GM18951 (cell line): ENCODE results near the gene ARHGEF6.
"Not testable (repeated sequence)": the region's sequence is repeated elsewhere in the genome, so short reads cannot be mapped to it uniquely, and the experiment has no call there.

Experiments used
- POLR2A ChIP-seq: IDR thresholded peaks from 4 replicates; pipeline ENCODE4 v1.6.1; 2011; ENCODE audit warnings: mild to moderate bottlenecking; ENCODE audit not compliant: insufficient read length, insufficient read depth; ENCODE audit errors: extremely low read depth
- in situ Hi-C: fragments of 300-500 bp; cut with MboI; formaldehyde crosslinking; loops from one replicate; pipeline ENCODE4 v1.12.0; 2022; ENCODE audit warnings: low sequenced_read_pairs, mixed read lengths, inconsistent platforms; ENCODE audit not compliant: unreplicated experiment

The ARHGEF6 gene, protein sequence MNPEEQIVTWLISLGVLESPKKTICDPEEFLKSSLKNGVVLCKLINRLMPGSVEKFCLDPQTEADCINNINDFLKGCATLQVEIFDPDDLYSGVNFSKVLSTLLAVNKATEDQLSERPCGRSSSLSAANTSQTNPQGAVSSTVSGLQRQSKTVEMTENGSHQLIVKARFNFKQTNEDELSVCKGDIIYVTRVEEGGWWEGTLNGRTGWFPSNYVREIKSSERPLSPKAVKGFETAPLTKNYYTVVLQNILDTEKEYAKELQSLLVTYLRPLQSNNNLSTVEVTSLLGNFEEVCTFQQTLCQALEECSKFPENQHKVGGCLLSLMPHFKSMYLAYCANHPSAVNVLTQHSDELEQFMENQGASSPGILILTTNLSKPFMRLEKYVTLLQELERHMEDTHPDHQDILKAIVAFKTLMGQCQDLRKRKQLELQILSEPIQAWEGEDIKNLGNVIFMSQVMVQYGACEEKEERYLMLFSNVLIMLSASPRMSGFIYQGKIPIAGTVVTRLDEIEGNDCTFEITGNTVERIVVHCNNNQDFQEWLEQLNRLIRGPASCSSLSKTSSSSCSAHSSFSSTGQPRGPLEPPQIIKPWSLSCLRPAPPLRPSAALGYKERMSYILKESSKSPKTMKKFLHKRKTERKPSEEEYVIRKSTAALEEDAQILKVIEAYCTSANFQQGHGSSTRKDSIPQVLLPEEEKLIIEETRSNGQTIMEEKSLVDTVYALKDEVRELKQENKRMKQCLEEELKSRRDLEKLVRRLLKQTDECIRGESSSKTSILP

DNA sequence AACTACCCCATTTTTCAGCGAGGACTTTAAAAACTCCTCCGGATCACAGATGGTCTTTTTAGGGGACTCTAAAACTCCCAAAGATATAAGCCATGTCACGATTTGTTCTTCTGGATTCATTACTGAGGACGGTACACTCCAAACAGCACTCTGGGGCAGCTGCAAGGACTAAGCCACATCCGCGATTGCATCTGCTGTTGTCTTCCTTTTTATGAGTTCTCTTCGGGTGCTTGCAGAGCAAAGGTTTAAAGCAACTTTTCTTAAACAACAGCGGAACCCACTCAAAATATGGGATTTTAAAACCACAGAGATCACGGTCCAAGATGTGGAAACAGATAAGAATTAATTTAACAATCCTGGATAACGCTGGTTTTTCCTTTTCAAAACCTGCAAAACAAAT, at the start of gene ARHGEF6:
TSS of gene ARHGEF6 (minus strand) at position 170 of the 400 bp plus-strand sequence. CDS start at position 120, 50 bp downstream.
- in situ Hi-C loops = no loop called here
- TF ChIP-seq POLR2A = no peak

DNA sequence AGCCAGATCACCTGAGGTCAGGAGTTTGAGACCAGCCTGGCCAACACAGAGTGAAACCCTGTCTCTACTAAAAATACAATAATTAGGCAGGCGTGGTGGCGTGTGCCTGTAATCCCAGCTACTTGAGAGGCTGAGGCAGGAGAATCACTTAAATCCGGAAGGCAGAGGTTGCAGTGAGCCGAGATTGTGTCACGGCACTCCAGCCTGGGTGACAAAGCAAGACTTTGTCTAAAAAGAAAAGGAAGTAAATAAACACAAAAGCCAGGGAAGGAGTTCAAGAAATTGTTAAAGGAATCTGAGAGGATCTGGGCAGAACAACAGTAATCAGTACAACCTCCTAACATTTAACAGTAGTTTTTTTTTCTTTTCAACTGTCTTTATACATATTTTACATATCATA, 48.7 kb upstream of the ARHGEF6 start:
- in situ Hi-C loops = no loop called here
- TF ChIP-seq POLR2A = no peak

DNA sequence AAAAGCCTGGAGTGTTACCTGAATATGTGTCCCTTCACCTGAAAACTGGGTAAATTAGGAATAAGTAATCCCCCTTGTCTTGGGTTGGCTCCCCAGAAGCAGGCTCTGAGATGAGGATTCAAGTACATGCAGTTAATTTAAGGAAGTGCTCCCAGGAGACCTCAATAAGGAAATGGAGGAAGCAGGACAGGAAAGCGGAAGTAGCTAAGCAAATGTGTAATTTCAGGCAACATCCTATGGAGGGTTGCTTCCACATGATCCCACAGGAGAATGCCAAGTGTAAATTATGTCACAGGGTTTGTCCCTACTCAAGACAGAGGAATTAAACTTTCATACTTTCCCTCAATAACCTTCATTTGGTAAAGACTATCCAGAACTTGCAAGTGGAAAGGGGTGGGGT, 48.1 kb upstream of the ARHGEF6 start:
- no peak for TF ChIP-seq POLR2A
- in situ Hi-C loops = no loop called here

DNA sequence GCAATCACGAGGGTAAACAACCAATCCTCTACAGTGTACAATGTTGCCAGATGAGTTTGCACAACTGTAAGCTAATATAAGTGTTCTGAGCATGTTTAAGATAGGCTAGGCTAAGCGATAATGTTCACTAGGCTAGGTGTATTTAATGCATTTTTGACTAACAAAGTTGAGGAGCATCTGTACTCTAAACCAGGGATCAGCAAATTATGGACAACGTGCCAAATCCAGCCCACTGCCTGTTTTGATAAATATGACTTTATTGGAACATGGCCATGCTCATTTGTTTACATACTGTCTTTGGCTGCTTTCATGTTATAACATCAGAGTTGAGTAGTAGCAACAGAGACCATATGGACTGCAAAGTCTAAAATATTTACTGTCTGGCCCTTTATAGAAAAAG, 46.3 kb upstream of the ARHGEF6 start:
- in situ Hi-C loops = no loop called here
- no peak for TF ChIP-seq POLR2A

DNA sequence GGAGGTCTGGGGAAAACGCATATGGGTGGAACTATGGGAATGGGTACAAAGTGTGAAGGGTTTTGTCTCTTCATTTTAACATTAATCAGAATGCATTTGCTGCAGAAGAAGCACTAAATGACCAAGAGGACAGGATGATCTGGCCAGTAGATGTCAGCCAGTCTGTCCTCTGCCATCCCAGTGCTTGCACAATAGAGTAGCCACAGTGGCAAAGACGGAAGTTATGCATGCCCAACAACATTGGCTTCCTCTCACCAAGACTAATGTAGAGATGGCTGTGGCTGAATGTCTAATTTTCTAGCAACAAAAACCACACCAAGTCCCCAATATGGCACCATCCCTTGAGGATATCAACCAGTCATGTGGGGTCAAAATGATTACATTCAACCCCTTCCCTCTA, 45.0 kb upstream of the ARHGEF6 start:
- TF ChIP-seq POLR2A = no peak
- in situ Hi-C loops = no loop called here

DNA sequence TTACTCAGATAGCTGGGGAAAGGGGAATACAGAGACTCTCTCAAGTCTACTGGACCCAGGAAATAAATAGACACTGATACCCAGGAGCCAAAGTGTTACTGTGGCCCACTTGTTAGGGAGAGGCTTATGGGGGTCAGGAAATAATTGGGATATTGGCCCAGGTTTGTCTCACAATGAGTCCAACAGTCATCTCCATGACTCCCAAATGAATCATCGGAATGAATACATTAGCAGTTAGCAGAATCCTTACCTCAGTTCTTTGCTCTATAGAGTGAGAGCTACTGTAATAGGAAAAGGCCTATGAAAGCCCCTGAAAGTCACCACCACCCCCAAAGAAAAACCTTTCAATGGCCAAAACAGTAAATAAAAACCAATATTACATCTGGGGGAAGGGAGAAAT, 42.4 kb upstream of the ARHGEF6 start:
- in situ Hi-C loops = no loop called here
- no peak for TF ChIP-seq POLR2A

DNA sequence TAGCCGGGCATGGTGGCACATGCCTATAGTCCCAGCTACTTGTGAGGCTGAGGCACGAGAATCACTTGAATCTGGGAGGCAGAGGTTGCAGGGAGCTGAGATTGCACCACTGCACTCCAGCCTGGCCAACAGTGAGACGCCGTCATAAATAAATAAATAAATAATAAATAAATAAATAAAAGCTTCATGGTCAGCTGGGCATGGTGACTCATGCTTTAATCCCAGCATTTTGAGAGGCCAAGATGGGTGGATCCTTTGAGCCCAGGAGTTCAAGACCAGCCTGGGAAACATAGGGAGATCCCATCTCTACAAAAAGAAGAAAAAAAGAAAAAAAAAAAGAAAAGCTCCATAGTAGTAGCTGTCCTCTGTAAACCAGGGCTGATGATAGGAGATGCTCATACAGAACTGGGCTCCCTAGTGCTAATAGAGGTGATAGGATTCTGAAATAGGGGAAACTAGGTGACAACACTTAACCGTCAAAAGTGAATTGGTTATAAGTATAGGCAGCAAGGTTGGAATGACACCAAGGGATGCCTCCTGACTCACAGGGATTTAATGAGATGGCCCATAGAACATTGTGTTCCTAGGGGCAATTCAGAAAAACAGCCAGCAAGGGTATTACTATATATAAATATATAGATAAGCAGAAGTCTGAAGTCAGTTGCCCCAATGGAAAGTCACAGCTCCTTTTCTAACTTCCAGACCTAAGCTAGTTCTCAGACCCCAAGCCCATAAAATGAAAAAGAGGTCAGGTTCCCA, 41.8 kb upstream of the ARHGEF6 start:
- TF ChIP-seq POLR2A = no peak
- in situ Hi-C loops = no loop called here

DNA sequence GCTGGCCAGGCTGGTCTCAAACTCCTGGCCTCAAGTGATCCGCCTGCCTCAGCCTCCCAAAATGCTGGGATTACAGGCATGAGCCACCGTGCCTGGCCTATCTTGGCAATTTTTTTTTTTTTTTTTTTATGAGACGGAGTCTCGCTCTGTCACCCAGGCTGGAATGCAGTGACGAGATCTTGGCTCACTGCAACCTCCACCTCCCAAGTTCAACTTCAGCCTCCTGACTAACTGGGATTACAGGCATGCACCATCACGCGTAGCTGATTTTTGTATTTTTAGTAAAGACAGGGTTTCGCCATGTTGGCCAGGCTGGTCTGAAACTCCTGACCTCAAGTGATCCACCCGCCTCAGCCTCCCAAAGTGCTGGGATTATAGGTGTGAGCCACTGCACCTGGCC, 39.0 kb upstream of the ARHGEF6 start:
- in situ Hi-C loops = not testable (repeated sequence)

DNA sequence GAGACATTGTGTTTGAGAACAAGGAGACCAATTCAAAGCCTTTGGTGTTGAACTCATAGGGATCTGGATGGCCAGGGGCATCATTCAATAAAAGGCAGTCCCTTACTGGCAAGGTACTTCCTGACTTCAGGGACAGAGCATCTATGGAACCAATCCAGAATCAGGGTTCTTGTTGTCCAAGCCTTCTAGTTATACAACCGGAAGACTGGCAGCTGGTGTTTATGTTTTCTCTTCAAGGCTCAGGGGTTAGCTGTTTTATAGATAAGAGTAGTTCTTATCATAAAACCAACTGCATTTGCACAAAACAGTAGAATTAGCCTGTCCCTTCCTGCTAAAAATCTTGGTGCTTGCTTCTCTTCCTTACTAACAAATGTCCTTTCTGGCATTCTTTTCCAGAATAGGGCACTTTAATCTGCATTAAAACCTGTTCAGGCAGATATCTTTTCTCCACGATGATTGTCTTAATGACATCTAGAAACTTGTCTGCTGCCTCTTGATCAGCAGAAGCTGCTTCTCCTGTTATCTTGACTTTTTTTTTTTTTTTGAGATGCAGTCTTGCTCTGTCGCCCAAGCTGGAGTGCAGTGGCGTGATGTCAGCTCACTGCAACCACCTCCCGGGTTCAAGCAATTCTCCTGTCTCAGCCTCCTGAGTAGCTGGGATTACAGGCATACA, 38.4 kb upstream of the ARHGEF6 start:
- TF ChIP-seq POLR2A = no peak
- in situ Hi-C loops = no loop called here

DNA sequence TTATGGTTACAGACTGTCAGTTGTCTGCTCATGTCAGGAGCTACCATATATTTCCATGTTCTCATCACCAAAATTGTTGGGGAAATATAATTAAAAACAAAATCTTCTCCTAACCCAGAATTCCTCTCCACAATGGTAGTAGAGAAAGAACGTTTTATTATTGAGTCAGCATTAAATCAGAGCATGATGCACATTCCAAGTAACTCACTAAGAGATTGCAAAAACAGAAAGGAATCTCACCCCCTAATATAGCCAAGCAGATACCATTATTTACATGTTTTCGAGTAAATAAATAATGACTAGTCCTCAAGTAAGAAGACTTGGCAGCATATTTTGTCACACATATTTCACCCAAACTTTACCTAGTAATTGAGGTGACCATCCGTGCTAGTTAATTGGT, 36.2 kb upstream of the ARHGEF6 start:
- TF ChIP-seq POLR2A = no peak
- in situ Hi-C loops = no loop called here

DNA sequence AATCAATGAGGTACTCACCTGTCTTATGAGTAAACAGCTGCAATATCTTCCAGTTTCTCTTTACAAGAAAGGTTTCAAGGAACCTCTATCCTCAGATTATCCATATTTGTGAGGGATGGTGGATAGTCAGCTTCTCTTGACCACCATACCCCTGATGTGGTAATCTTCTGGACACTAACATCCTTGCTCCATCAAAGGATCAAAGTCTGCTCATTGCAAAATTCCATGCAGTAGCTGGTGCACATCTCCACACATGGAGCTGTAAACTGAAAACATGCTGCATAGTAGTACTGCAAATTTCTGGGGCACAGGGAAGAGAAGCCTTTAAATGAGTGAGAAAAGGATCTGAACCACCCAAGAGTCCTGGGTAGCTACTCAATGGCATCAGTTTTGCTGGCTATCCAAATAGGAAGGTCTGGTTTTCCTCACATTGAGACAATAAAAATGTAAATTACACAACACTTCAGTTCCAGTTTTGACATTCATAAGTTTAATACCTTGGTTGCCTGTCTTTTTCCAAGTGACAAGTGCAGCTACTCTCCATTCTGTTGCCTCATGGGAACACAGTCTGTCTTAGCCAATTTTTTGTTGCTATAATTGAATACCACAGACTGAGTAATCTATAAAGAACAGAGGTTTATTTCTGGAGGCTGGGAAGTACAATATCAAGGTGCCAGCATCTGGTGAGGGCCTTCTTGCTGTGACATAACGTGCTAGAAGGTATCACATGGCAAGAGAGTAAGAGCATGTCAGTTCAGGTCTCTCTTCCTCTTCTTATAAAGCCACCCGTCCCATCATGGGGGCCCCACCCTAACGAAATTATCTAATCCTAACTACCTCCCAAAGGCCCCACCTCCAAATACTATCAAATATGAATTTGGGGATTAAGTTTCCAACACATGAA, 34.4 kb upstream of the ARHGEF6 start:
- TF ChIP-seq POLR2A = no peak
- in situ Hi-C loops = no loop called here

DNA sequence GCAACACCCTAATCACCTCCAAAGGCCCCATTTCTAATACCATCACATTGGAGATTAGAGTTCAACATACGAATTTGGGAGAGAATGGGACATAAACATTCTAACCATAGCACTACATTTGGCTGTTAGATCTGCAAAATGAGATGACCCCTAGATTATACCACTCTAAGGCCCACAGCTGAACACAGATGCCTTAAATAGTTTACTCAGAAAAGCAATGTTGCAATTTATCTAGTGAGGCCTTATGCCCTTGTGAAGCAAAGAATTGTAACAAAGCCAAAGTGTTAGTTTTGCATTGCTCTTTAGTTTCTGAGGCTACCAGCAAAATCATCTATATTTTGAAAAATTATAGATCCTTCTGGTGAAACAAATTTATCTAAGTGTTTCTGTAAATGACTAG, 31.6 kb upstream of the ARHGEF6 start:
- in situ Hi-C loops = no loop called here

More for the DNA sequence above, 31.6 kb upstream of the ARHGEF6 start:
- no peak for TF ChIP-seq POLR2A
